NCI-H2107 treated with DMSO at 0.1 percent for 48 hours (cell line): ENCODE data around the gene PDE7B.

ENCODE experiments used
- DNase-seq: peaks from one replicate; lab custom pipeline; 2025; ENCODE audit not compliant: unreplicated experiment; lab: John Stamatoyannopoulos, UW

PDE7B gene

DNA sequence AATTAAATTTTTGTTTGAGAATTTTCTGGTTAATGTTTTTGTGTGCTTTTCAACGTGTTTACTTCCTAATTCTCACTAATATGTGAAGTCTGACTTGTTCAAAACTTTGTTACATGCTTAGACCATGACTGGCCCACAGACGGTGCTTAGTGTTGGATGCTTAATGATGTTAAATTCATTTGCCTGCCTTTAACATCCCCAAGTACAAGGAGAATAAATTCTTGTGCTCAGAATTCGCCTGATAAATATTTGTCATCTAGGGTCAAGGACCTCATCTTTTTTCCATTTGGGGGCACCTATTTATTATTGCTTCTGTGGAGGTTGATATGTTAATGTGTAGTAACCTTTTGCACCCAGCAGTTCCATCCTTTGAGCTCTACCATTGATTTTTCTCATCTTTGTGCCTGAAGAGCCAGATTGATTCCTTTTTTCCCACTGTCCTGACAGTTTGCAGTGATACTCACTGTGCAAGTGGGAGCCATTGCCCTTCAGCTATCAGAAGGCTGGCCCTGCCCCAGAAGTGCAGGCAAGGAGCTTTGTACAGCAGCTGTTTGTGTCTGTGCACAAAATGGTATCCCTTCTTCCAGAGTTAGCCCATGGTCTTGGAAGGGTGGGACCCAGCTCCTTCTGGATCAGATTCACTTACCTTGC is 170.8 kb downstream of the PDE7B start:
- no peak for DNase-seq

DNA sequence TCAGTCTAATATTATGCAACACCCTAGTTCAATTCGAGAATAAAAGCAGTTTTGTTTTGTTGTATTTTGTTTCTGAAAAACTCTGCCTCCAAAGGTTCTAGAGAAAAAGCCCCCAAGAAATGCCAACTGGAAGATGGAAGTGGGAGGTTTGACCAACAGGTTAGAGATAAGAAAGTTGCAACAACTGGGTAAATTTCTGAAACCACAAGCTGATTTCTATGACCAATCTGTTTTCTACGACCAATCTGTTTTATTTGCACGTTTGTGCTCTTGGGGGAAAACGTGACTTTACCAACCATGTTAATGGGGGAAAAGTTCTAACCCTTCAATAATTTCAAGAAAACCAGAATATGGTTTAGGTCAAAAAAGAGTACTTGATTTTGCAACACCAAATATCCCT is 173.2 kb downstream of the PDE7B start:
- no peak for DNase-seq

DNA sequence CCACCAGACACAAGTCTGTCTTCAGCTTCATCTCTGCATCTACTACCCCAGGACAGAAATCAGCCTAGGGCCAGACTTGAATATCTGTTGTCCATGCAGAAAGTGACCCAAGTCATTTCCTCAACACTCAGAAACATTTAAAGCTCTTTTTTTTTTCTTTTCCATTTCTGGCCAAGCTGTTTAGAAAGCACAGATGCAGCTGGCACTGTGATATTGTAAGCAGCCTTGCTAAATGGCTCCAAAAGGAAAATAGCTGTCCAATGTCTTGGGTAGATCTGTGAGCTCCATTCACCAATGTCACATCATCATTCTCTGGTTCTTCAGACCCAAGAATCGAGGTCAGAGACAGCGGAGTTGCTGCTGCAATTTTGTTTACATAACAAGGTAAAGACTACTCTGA is 174.2 kb downstream of the PDE7B start:
- DNase-seq: no peak

DNA sequence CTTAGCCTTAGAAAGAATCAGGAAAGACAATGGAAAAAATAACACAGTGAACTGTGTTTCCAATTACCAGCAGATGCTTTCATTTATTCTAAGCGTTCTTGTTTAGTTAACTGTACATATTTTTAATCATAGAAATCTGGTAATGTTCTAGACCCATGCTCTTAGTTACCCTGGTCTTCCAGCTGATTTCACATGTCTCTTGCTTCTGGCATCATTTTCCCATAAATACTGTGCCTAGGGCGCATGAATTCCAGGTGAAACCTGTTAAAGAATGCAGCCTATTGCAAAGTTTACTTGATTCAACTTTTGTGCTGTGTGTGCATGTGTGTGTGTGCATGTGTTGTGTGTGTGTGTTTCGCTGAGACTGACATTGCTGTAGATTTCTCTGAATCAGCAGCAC is 178.6 kb downstream of the PDE7B start:
- no peak for DNase-seq

DNA sequence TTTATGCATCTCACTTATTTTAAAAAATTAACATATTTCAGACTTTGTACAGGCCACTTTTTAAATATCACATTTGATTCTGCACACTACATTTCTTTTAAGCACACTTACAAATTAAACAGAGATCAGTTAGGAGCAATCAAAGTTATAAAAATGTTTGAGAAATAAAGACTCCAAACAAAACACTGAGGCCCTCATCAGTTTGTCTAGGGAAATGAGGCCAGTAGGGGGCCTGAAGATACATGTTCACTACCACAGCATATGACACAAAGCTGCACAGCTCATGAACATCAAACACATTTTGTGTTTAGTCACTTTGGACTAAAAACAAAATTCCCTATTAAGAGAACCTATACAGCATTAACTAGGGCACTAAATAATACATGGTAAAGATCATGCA is 180.5 kb downstream of the PDE7B start:
- DNase-seq: no peak

DNA sequence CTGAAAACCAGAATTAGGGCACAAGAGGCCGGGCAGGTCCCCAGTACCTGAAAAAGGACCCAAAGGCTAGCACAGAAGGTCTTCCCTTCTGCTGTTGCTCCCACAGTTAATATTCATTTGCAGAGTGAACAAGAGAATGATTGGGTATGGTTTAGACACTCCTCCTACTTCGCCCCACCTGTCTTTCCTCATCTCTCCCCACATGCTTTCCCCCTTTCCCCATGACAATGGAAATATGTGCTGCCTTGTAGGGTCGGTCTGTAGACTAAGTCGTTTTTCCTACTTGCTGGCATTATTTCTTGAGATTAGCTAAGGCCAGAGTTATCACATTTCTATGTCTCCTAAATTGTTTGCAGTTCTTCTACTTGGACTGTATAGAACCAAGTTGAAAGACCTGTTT is 181.9 kb downstream of the PDE7B start:
- DNase-seq: no peak

DNA sequence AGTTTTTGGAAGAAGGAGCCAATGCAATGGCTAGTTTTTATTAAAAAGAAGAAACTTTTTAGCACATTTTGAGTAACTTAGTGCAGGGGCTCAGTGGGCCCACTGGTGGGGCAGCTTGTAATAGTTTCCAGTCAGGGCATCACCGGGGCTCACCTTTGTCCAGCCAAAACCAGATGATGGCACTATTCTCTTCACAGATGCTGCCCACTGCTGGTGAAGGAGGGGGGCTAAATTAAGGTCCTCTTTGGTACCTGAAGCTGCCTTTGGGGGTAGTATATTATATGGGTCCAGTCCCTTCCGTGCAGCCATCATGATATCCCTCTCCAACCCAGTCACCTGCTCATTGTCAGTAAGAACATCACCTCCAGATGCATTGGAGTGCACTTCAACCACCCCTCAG is 182.9 kb downstream of the PDE7B start:
- DNase-seq: no peak

DNA sequence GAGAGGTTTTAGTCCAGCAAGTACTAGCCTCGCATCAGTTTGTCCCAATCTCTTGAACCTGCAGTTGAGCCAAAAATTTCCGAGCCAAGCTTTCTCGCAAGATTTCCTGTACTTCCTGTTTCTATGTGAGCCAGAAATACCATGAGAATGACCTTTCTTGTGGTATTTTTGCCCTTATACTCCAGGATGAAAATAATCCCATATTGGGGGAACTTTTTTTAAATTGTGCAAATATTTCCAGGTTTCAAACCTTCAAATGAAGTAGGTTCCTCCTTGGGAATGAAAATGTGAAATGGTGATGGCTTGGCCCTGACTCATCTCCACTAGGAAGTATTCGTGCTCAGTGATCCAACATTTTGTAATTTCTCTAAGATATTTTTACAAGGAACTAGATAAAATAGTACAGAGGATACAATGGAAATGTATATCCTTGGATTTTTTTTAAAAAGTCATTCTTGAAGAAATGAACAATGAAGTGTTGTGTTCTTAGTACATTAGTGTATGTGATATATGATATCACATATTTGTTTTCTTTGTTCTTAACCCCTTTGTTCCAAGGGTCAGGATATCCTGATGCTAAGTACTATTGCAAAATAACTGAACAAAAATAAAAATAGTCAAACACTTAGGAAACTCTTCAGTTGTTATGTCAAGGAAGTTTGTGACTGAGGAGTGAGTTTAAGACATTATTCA is 184.0 kb downstream of the PDE7B start:
- no peak for DNase-seq

DNA sequence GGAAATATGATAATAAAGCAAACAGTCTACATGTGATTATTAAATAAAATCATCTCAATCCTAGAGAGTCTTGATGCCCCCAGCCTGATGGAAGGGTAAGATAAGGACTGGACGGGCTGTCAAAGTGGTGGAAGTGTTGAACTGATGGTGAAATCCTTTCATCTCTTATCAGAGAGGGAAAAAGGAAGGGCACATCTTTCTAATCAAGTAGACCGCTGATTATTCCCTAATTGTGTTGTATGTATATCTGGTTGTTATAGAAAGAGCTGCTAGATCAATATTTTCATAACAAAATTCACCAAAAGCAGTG is 184.5 kb downstream of the PDE7B start:
- no peak for DNase-seq

DNA sequence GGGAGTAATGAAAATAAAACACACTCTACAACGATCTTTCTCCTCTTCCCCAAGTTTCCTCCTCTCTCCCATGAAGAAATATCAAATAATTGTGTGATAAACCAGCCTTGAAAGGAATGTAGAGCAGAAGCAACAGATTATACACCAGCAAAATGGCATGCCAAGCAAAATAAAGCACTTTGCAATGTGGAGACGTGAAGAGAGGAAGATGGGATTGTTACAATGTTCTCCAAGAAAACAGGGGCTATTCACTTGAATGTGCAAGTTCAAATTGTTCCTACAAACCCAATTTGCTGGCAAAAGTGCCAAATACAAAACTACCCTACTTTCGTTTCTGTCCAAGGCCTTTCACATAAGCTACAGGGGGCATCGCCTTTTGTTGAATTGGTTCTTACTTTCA is 185.1 kb downstream of the PDE7B start:
- no peak for DNase-seq

DNA sequence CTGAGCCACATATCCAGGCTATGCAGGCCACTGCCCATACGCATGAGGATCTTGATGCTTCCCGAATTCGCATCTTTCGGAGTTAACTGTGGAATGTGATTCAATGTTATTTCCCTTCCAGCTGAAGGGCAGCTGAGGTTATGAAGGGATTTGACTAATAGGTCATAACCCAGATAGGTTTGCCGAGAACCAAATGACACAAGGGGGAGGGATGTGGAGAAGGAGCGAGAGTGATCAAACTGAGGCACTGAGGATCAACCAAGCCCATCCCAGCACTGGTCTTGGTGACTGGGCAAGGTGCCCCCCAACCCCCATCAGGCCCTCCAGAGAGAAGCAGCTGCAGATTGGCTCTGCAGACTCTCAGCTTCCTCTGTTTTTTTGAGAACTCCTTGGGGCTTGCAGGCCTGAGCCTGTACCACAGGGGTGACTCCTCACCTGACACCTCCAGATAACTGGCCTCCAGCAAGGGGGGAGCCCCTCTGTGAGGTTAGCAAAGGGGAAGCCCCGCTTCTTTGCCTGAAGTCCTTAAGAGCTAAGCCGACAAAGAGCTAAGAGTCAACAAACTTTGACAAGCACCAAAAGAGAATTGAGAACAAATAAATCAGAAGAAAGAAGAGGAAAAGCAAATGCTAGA is 185.9 kb downstream of the PDE7B start:
- no peak for DNase-seq

DNA sequence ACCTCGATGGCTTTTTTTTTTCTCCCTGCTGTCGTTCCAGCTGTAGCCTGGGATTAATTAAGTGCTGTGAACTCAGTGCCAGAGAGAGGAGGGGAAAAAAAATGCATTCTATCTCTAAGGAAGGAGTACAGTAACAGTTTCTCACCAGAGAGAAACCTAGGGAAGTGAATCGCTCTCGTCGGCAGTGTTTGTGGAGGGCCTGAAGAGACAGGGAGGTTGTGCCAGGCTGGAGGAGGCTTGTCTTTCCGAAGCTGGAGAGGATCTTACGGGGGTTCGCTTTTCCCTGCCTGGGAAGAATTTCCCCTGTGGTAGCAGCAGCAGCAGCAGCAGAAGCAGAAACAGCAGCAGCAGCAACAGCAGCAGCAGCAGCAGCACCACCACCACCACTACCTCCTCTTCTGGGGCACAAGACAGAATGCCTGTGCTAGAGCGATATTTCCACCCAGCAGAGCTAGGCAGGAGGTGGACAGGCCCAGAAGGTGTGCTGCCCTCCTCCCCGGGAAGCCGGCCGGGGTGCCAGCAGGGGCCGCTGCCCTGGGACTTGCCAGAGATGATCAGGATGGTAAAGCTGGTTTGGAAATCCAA is 186.5 kb downstream of the PDE7B start:
- DNase-seq: no peak

DNA sequence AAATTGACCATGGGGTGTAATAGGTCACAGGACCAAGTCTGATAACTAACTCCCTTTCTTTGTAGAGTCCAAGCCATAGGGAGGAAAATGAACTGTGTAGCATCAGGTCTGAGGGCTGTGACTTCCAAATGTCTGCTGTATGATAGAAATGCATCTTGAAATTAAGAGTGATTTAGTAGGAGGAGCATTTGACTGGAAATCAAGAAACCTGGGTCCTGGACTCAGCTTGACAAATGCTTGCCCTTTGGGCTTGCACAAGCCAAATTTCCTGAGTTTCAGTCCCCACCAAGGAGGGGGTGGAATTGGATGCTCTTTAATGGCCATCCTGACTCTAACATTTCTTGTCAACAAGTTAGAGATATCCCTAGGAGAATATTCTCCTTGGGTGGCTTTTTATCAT is 187.0 kb downstream of the PDE7B start:
- no peak for DNase-seq

DNA sequence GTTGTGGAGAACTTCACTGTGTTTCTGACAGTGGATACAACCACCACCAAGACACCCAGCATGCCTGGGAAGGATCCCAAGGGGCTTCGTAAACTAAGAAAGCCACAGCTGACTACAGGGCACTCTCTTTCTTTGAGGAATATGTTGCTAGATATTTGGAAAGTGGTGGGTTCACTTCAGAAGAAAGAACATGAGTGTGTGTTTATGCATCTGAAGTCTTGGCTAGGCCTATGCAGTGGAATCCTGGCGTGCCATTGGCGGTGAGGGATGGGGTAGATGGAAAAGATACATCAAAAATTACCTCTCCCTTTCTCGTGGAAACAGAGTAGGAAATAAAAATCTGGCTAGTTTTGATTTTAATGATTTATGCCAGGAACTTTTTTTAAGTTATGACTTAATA is 187.7 kb downstream of the PDE7B start:
- no peak for DNase-seq

DNA sequence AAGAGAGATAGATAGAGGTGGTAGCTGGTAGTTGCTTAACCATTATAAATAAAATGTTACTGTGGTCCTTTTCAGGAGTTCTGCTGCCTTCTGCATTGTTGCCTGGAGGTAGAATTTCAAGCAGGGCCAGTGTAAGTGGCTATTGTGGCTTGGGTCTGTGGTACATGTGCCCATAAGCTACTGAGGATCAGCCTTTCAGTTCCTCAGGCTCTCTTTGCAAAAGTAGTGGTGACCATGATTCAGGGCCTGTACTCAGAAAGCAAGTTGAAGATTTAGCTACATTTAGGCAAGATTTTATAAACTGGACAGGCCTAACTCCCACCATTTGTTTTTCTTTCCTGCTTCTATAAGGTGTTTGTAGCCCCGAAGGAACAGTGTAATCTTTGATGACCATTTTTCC is 199.0 kb downstream of the PDE7B start:
- DNase-seq: no peak

DNA sequence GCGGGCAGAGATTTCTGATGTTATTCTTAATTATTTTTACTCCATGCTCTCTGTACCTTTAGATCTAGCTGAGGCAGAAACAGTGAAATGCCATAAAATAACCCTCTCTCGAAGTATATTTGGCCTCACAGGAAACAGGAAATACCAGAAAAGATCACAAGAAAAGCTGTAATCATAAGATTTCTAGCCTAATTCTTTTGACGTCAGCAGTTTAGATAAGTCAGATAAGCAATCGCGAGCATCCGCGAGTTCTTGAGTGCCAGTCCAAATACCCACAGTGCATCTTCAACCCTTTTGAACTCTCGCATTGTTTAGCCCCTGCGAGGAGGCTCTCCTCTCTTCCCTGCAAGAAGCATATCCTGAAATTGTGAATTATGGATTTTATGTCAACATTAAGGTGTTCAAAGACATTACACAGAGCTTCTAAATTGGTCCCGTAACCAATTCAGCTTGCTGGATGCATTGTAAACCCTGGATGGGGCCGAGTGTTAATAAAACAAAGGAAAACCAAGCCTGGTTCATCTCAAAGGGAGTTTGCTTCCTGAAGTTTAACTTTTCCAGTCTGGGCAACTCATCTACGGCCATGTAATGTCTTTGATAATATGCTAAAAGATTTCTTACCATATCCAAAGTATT is 199.8 kb downstream of the PDE7B start:
- DNase-seq: no peak

DNA sequence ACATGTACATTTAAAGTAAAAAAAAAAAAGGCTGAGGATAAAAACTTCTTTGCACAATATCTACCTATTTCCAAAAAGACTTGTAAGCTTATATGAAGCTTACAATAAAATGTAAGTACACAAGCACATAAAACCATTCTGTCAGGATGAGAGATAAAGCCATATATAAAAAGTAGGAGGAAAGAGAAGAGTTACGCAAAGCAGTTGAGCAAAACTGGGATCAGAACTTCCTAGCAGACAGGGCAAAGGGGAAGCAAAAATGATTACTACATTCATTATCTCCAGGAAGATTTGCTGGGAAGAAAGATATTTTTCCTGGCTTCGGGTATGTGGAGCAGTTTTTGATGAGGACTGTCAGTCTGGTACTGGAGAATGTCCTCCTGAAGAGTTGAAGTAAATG is 200.5 kb downstream of the PDE7B start:
- DNase-seq: no peak

DNA sequence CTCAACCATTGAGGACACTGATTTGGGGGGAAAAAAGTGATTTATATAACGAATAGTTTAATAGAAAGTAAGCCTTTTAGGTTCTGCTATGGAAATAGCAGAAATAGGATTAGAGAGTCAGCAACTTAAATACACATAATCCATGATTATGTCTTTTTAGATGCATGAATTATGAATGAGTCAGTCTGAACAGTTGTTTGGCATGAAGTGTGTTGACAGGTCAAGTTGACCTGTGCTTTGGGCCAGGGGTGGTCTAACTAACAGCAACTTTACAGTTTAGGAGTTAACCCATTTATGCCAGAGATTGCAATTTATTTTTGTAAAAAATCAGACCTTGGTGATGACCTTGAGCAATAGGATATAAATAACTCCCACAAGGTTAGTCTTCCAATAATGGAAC is 207.4 kb downstream of the PDE7B start:
- DNase-seq: no peak

DNA sequence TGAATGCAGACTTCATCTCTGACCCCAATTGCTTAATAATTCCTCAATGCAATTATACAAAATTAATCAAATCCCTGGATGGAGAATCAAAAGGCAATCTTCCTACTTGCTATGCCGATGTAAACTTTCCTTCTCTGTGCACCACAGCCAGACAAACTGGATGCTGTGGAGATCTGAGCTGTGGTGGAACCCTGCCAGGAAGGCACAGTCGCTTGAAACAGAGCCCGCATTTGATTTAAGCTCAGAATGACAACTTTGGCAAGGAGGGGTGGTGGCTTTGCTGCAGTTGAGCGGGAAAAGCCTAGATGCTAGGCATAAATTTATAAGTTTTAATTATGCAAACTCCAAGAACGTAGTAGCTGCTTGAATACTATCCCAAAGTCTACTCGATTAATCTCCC is 207.8 kb downstream of the PDE7B start:
- DNase-seq: no peak

DNA sequence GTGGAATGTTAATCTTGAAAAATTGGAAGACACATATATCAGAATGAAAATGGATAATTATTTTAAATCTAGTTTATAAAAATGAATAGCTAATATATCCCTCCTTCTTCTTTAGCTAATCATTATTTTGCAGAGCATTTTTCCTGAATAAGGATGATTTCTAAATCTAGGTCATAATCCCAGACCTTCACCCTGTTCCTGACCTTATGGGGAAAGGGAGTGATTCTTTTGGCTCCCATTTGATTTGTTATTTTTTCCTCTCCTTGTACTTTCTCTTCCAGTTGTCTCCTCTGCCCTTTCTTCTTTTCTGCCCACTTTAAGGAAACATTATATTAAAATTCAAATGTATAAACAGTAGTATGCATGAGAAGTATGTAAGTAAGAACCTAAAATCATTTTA is 208.6 kb downstream of the PDE7B start:
- no peak for DNase-seq

DNA sequence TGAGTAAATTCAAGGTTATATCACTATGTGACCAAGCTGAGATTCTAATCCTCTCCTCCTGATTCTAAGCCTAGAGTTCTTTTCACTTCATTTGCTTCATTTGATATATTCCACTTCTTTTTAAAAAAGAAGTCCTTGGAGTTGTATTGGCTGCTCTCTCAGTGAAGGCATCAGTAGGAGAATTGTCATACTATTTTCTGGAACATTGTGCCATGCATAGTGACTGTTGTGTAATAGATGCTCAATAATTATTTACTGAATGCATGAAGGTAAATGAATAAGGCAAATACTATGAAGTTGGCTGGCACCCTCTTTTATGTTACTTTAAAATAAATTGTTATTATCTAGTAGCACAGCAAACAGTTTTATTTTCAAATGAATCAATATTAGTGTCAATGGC is 209.3 kb downstream of the PDE7B start:
- no peak for DNase-seq

DNA sequence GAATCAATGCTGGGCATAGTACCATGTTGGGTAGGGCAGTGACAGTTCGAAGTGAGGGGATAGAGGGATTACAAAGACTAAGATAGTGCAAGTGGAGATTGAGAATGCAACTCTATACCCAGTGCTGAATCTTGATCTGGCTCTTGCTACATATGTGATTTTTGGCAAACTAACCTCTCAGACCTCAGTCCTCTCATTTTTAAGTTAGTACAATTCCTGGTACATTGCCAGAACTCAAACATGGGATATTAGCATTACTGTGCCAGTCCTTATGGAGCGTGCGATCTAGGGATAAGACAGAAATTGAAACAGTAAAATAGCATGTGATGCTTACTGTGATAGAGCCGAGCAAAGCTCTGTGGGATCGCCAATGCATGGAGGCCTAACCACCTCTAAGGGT is 210.2 kb downstream of the PDE7B start:
- no peak for DNase-seq
